NCI-H2227 (cell line): ENCODE measurements around the gene KIRREL1.

ENCODE experiments used
- DNase-seq: peaks from one replicate; lab custom pipeline; 2025; ENCODE audit not compliant: unreplicated experiment; lab: John Stamatoyannopoulos, UW

The KIRREL1 gene

GRCh38 chr1:158101927-158102326 is 108.5 kb downstream of the KIRREL1 start:
- DNase-seq, result no peak

DNA sequence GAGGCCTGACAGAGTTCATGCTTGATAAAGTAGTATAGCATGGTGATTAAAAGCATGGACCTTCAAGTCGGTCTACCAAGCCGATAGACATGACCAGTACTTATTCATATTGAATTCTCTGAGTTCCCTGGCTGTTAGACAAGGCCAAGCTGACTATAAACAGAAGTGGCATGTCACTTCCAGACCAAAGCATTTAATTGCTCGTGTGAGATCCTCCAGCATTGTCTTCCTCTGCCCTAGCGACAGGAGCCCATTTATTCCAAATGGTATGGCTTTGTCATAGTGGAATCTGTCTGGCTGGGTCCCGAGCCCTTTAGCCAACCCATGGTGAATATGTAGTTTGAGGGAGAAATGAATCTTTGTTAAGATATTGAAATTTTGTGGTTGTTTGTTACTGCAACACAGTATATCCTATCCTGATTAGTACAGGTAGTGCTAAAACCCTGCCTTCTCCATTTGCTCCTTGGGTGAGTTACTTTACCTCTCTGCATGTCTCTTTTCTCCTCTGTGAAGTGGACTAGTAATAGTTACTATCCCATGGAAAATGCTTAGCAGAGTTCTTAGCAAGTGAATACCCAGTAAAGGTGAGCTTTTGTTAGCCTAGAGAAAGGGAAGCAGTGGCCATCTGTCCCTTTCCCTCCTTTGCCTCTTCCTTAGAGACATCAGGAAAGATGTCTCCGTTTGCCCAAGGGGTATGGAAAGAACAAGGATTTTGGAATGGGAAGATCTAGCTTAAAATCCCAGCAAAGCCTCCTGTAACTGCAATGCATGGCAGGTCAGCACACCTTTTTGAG is 109.6 kb downstream of the KIRREL1 start:
- no peak for DNase-seq

- DNase-seq, result no peak
These were observed 110.5 kb downstream of the KIRREL1 start for GRCh38 chr1:158103861-158104522.

GRCh38 chr1:158104891-158105290 is 111.4 kb downstream of the KIRREL1 start:
- DNase-seq, result no peak

GRCh38 chr1:158105352-158106095 is 112.1 kb downstream of the KIRREL1 start:
- DNase-seq, result no peak

DNA sequence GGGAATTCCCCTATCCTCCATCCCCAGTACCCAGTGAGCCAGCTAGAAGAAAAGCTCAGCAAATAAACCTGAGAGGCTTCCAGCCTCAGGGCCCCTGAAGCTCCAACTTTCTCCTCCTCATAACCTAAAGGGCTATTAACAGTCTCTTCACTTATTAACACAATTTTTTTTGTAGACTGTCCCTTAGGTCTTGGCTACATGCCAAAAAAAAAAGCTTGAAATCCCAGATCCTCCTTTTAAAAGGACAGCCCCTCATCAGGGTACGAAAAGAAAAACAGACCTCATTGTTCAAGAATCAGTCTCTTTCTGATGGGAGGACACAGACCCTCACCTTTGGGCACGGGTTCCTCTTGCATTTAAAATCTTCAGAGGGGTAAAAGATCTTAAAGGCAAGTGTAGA is 114.5 kb downstream of the KIRREL1 start:
- DNase-seq, result no peak

GRCh38 chr1:158112994-158113758 is 119.7 kb downstream of the KIRREL1 start:
- peak; percentile 60 for DNase-seq

- DNase-seq, result no peak
These were observed 120.3 kb downstream of the KIRREL1 start for GRCh38 chr1:158113759-158114127.

- DNase-seq, result no peak
These were observed 121.7 kb downstream of the KIRREL1 start for GRCh38 chr1:158115126-158115525.

GRCh38 chr1:158116311-158117167 is 123.1 kb downstream of the KIRREL1 start:
- DNase-seq, result no peak

- DNase-seq, result peak; percentile 76
These were observed 124.6 kb downstream of the KIRREL1 start for GRCh38 chr1:158117854-158118704.

DNA sequence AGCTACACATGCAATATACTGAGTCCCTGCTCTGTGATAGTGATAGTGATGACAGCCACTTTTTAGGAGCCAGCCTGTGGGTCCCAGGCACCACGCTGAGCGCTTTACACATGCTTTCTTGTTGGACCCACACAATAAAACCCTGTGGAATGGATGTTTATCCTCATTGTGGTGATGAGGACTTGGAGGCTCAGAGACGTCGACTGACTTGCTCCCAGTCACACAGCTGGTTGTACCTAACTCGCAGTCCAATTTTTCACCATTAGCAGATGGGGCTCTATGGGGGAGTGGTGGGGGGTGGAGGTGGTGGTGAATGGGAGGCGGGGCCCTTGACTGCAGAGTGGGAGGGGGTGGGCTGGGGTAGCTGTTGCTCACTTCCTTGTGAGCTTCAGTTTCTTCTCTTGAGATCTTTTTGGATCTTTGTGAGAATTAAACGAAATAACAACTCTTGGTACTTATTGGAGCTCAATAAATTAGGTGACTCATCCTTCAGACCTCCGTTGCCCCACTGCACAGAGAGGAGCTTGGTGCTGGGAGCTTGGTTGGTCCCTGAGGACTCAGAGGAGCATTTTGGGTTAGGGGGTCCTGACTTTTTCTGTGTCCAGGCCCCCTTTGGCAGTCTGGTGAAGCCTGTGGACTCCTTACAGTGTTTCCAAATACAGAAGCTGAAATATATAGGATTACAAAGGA is 125.4 kb downstream of the KIRREL1 start:
- no peak for DNase-seq

GRCh38 chr1:158119976-158120653 is 126.7 kb downstream of the KIRREL1 start:
- no peak for DNase-seq

DNA sequence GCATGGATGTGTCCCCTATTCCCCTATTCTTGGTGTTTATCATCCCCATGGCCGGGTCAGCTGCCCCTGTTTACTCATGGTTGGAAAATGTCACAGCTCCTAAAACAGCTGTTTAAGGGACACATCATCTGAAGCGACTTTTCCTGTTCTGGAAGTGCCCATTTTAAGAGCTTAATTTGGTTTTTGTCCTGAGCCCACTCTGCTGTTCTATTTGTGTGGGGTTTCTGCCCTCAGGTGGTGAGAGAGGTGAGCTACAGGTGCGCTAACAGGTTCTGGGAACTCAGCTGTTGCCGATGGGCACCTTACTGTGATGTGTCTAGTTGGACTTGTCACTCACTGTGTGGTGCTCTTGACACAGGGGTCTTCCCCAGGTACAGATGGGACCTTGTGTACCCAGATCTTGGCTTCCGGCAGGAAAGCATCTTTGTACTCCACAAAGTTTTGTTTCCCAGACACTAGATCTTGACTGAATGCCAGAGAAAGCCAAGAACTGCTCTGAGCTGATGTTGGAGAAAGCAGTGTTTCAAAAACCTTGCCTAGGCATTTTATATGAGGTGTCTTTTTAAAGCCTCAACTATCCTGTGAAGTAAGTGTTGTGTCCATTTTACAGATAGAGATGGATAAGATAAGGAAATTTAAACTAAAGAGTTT is 128.3 kb downstream of the KIRREL1 start:
- DNase-seq, result peak; percentile 54

GRCh38 chr1:158122833-158123388 is 129.5 kb downstream of the KIRREL1 start:
- DNase-seq, result no peak

DNA sequence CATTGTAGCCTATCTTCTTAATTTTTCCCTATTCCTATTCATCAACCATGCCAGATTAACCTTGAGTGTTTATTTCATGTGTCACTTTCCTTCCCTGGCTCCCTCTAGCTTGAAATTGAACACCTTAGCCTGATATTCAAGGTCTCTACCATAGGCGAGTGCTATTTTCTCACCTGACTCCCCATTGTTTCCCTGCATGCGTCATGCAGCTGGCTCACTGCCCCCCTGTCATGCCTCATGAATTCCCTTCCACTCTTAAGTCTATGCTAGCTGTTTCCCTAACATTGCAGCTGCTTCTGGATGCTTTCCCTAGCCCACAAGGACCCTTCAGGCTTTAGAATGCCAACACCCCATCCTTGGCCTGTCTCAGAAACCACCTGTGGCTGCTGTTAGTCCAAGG is 130.6 kb downstream of the KIRREL1 start:
- no peak for DNase-seq

GRCh38 chr1:158124999-158125398 is 131.6 kb downstream of the KIRREL1 start:
- peak; percentile 95 for DNase-seq
